ENCODE measurements around the gene CITED1.
"Not testable (repeated sequence)": the region's sequence is repeated elsewhere in the genome, so short reads cannot be mapped to it uniquely, and the experiment has no call there.

The CITED1 gene, protein sequence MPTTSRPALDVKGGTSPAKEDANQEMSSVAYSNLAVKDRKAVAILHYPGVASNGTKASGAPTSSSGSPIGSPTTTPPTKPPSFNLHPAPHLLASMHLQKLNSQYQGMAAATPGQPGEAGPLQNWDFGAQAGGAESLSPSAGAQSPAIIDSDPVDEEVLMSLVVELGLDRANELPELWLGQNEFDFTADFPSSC

GRCh38 chrX:72305286-72306084, at the start of gene CITED1:
Gene CITED1, minus strand, starts transcription at chrX:72305914. Its CDS starts 3,045 bp downstream, at chrX:72302869.
- no peak for DNase-seq (ENCODE audit: low read depth)

- DNase-seq (ENCODE audit: low read depth), result no peak
These were observed 47.1 kb upstream of the CITED1 start for GRCh38 chrX:72352786-72353185.

DNA sequence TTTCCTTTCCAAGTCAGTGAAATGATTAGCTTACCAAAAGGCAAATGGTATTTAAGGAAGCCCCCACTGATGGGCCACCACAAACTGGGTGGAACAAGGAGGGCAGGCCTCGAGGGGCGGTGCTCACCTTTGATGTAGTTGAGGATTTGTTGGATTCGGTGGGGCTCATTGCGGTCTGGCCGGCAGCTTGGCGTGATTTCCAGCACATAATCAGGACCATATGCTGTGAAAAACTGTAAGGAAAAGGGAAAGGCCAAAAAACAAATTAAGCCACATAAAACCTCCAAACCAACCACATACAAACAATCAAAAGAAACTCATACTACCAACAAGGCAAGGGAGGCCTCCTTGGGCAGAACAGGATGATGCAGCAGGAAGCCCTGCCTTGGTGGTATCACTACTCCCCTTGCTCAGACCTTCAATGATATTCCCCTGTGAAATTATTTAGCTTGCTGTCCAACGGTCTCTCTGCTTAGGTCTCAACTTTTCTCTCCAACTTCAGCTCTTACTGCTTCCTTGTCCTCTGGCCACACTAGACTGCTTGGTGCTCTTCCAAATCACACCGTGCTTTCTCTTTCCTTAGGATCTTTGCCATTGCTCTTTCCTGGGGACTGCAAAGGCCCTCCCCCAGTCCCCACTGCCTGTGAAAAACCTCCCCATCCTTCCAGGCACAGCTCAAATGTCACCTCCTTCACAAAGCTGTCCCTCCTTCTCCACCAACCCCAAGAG, 46.1 kb upstream of the CITED1 start:
- no peak for DNase-seq (ENCODE audit: low read depth)

GRCh38 chrX:72349190-72349589, 43.5 kb upstream of the CITED1 start:
- no peak for DNase-seq (ENCODE audit: low read depth)

GRCh38 chrX:72348247-72348979, 42.7 kb upstream of the CITED1 start:
- DNase-seq (ENCODE audit: low read depth), result no peak

DNA sequence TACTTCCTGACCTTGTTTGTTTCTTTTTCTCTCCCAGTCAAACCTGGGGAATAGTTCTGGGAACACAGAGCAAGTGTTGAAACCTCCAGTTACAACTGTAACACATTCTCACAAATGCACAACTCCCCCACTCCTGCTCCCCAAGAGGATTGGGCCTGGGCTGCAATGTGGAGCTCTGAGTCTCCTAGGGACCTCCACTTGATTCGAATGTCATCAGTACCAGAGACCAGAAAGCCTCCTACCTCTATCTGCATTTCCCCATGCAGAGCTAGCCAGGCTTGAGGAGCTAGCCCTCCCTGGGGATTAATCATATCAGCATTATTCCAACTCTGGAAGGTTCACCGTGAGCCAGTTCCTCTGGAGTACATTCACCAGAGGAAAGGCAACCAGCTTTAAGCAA, 41.7 kb upstream of the CITED1 start:
- no peak for DNase-seq (ENCODE audit: low read depth)

- no peak for DNase-seq (ENCODE audit: low read depth)
These were observed 40.7 kb upstream of the CITED1 start for GRCh38 chrX:72346302-72346949.

DNA sequence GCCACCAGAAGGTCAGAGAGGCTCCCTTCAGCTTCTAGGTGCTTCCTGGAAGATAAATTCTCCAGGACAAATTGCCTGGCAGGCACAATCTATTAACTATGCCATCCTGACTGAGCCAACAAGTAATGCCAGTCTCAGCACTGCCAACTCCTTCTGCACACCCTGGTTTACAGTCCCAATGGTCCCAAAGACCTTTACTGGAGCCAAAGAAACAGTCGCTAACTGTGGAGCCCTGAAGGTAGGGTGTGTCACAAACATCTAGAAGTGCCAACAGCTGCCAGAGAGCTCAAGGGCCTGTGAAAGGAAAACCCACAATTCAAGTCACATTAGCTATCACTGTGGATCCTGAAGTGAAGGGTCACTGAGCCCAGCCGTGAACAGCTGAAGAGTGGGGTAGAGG, 34.9 kb upstream of the CITED1 start:
- DNase-seq (ENCODE audit: low read depth), result no peak

GRCh38 chrX:72340041-72340440, 34.3 kb upstream of the CITED1 start:
- no peak for DNase-seq (ENCODE audit: low read depth)

- DNase-seq (ENCODE audit: low read depth), result no peak
These were observed 24.4 kb upstream of the CITED1 start for GRCh38 chrX:72330131-72330530.

GRCh38 chrX:72326605-72327300, 21.0 kb upstream of the CITED1 start:
- DNase-seq (ENCODE audit: low read depth), result no peak

GRCh38 chrX:72319651-72320050, 13.9 kb upstream of the CITED1 start:
- DNase-seq (ENCODE audit: low read depth), result not testable (repeated sequence)

DNA sequence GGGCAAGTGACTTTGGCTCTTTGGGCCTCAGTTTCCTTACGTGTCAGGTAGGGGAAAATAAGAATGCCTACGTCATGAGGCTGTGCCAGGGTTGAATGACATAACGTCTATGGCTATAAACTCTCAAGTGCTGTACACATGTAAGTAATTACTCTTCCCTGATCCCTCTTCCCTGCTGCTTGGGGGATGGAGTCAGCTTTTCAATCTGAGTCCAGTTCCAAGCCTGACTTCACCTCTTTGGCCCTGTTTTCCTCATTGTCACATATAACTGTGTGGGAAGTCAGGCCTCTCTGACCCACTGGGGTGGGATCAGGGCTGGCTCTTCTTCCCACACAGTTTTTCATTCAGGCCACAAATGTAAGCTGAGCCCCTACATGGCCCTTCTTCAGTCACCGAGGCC, 11.4 kb upstream of the CITED1 start:
- DNase-seq (ENCODE audit: low read depth), result no peak

DNA sequence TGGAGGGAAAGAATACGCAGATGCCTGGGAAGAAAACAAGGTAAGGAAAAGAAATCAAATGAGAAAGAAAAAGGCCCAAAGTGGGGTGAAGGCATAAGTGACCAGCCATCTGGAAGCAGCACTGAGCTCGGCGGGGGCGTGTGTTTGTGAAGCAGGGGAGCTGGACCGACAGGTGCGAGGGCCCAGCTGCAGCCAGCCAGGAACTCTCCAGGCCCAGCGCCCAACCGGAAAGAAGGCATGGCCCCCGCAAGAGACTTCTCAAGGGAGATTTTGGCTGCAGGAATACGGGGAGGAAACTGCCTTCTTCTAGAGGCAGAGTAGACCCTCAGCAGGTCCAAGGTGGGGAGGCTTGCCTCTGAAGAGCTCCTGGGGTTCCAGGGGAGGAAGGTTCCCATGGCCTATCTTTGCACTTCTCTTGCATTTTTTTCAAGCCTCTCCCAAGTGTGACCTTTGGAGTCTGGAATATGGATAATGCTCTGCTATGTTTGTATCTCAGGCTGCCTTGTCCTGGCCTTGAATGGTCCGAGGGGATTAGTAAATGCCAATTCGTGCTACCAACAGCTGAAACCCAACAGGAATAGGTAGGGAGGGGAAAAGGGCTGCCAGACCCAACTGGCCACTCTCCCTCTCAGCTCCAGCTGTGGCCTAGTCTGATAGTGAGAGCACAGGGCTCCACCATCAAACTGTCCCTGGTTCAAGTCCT, 10.8 kb upstream of the CITED1 start:
- DNase-seq (ENCODE audit: low read depth), result no peak

GRCh38 chrX:72314881-72315280, 9.2 kb upstream of the CITED1 start:
- DNase-seq (ENCODE audit: low read depth), result no peak

- DNase-seq (ENCODE audit: low read depth), result no peak
These were observed 8.3 kb upstream of the CITED1 start for GRCh38 chrX:72313707-72314641.

DNA sequence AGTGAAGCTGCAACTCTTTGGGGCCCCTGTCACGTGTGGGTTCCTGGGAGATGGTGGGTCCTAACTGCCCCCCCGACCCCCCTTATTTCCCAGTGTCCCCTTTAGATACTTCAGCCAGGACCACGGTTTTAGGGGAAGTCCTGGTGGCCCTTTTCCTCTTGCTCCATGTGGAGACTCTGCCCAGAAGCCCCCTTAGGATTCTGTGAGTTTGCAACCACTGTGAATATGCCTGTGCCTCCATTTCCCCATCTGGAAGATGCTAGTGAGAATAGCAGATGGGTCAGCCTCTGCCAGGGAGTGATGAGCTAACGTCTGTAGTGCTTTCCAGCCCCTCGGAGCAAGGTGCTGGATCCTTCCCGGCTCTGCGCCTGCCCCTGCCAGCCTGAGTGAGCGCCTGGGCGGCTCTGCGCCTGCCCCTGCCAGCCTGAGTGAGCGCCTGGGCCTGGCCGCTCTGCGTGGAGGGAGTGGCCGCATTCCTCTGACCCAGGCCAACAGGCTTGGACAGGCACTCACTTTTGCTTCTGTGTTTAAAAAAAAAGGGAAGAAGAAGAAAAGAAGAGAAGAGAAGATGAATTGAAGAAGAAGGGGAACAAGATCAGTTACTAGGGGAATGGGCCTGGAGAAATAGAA, 6.7 kb upstream of the CITED1 start:
- DNase-seq (ENCODE audit: low read depth), result no peak

- DNase-seq (ENCODE audit: low read depth), result no peak
These were observed 3.8 kb upstream of the CITED1 start for GRCh38 chrX:72309297-72310071.
